Retinal pigment epithelial cell (primary cell): ENCODE measurements around the gene EBP.
"Not testable (repeated sequence)": the region's sequence is repeated elsewhere in the genome, so short reads cannot be mapped to it uniquely, and the experiment has no call there.

Experiments used
- DNase-seq: peaks from one replicate; pipeline ENCODE4 v3.0.0-alpha.2; 2010; ENCODE audit warnings: low read depth
- H3K4me3 ChIP-seq: 2 replicates; pipeline ENCODE4 v1.5.1; 2011; ENCODE audit warnings: mild to moderate bottlenecking, low read length, control low read depth, moderate library complexity
- CTCF ChIP-seq: conservative IDR thresholded peaks from 2 replicates; pipeline ENCODE4 v1.5.1; 2011; ENCODE audit warnings: low read depth, low read length, control low read depth, inconsistent platforms

The EBP gene

GRCh38 chrX:48520976-48521352 lies 644 bp upstream of the EBP start:
- H3K4me3 ChIP-seq: peak overlapping the region; percentile 70
- no peak for DNase-seq
- no peak for TF ChIP-seq CTCF

GRCh38 chrX:48522291-48522690 lies 683 bp downstream of the EBP start:
- peak overlapping the region; percentile 70 for H3K4me3 ChIP-seq
- DNase-seq: no peak
- no peak for TF ChIP-seq CTCF

- H3K4me3 ChIP-seq: no peak overlapping the region
These were observed 2.1 kb downstream of the EBP start for GRCh38 chrX:48523682-48524081.

GRCh38 chrX:48525853-48526252 lies 4.2 kb downstream of the EBP start:
- not testable (repeated sequence) for DNase-seq, H3K4me3 ChIP-seq

More at GRCh38 chrX:48523682-48524081, 2.1 kb downstream of the EBP start:
- DNase-seq: no peak
- no peak for TF ChIP-seq CTCF

GRCh38 chrX:48530736-48531135 lies 9.1 kb downstream of the EBP start:
- TF ChIP-seq CTCF: no peak
- no peak for DNase-seq

GRCh38 chrX:48531358-48531959 lies 9.9 kb downstream of the EBP start:
- no peak for DNase-seq
- TF ChIP-seq CTCF: no peak
- H3K4me3 ChIP-seq: no peak overlapping the region

More at GRCh38 chrX:48530736-48531135, 9.1 kb downstream of the EBP start:
- H3K4me3 ChIP-seq: no peak overlapping the region

GRCh38 chrX:48532161-48532560 lies 10.6 kb downstream of the EBP start:
- no peak for DNase-seq
- TF ChIP-seq CTCF: no peak
- H3K4me3 ChIP-seq: no peak overlapping the region
